Measurements from ENCODE around the gene PDGFC.

PDGFC gene

GRCh38 chr4:156906325-156906724 is 65.3 kb downstream of the PDGFC start:
- no CpG with 5 or more reads among the region's 2 CpGs for WGBS (ENCODE audit: extremely low coverage, insufficient coverage, low lambda C conversion rate)
- Histone ChIP-seq H3K36me3 (ENCODE audit: control insufficient read depth, insufficient read depth, low read length) (no peaks in the 10 kb centered on the region), H2AK5ac (ENCODE audit: low read length) (no peak overlapping the region), H3K56ac (ENCODE audit: low read length) (no peak overlapping the region), H3K4me1 (ENCODE audit: control insufficient read depth, low read depth, low read length) (no peaks in the 10 kb centered on the region), H3K79me1 (ENCODE audit: low read length) (no peaks in the 10 kb centered on the region), H3K4me2 (ENCODE audit: low read length) (no peak overlapping the region), H3K27ac (ENCODE audit: low read depth, low read length) (no peak overlapping the region), H3K9ac (ENCODE audit: low read length) (no peak overlapping the region), H3K27me3 (ENCODE audit: insufficient read depth, low read length, poor library complexity) (no peaks in the 10 kb centered on the region), H4K8ac (ENCODE audit: low read depth, low read length) (no peak overlapping the region), H2BK15ac (replicated peaks; ENCODE audit: low read depth) (no peak overlapping the region), H4K5ac (ENCODE audit: low read length) (no peak overlapping the region), H3K23ac (ENCODE audit: low read length) (no peak overlapping the region), H3K4ac (ENCODE audit: low read depth, low read length) (no peak overlapping the region), H3K18ac (ENCODE audit: low read length) (no peak overlapping the region), H3K4me3 (ENCODE audit: low read length) (no peak overlapping the region), H2BK5ac (ENCODE audit: low read length) (no peak overlapping the region), H3K79me2 (ENCODE audit: control insufficient read depth, insufficient read depth, low read length) (no peaks in the 10 kb centered on the region), H2BK120ac (ENCODE audit: low read depth, low read length) (no peak overlapping the region)
- DNase-seq, result no peak

- H2BK15ac ChIP-seq (replicated peaks; ENCODE audit: low read depth), result no peak overlapping the region
- no peak overlapping the region for H2BK5ac ChIP-seq (ENCODE audit: low read length)
- H3K79me1 ChIP-seq (ENCODE audit: low read length), result no peaks in the 10 kb centered on the region
- no peaks in the 10 kb centered on the region for H3K4me1 ChIP-seq (ENCODE audit: control insufficient read depth, low read depth, low read length)
- H3K27me3 ChIP-seq (ENCODE audit: insufficient read depth, low read length, poor library complexity), result no peaks in the 10 kb centered on the region
- no peak overlapping the region for H3K23ac ChIP-seq (ENCODE audit: low read length)
- WGBS (ENCODE audit: extremely low coverage, insufficient coverage, low lambda C conversion rate), result no CpG with 5 or more reads among the region's 3 CpGs
- H3K36me3 ChIP-seq (ENCODE audit: control insufficient read depth, insufficient read depth, low read length), result no peaks in the 10 kb centered on the region
- no peak overlapping the region for H4K5ac ChIP-seq (ENCODE audit: low read length)
- no peak overlapping the region for H3K4me2 ChIP-seq (ENCODE audit: low read length)
- no peak overlapping the region for H4K8ac ChIP-seq (ENCODE audit: low read depth, low read length)
- H3K9ac ChIP-seq (ENCODE audit: low read length), result no peak overlapping the region
- no peak for DNase-seq
- H2AK5ac ChIP-seq (ENCODE audit: low read length), result no peak overlapping the region
- no peak overlapping the region for H2BK120ac ChIP-seq (ENCODE audit: low read depth, low read length)
- no peak overlapping the region for H3K4ac ChIP-seq (ENCODE audit: low read depth, low read length)
- H3K79me2 ChIP-seq (ENCODE audit: control insufficient read depth, insufficient read depth, low read length), result no peaks in the 10 kb centered on the region
- H3K4me3 ChIP-seq (ENCODE audit: low read length), result no peak overlapping the region
- H3K18ac ChIP-seq (ENCODE audit: low read length), result no peak overlapping the region
- H3K27ac ChIP-seq (ENCODE audit: low read depth, low read length), result no peak overlapping the region
- no peak overlapping the region for H3K56ac ChIP-seq (ENCODE audit: low read length)
Measured at GRCh38 chr4:156901871-156902270, 69.7 kb downstream of the PDGFC start.

DNA sequence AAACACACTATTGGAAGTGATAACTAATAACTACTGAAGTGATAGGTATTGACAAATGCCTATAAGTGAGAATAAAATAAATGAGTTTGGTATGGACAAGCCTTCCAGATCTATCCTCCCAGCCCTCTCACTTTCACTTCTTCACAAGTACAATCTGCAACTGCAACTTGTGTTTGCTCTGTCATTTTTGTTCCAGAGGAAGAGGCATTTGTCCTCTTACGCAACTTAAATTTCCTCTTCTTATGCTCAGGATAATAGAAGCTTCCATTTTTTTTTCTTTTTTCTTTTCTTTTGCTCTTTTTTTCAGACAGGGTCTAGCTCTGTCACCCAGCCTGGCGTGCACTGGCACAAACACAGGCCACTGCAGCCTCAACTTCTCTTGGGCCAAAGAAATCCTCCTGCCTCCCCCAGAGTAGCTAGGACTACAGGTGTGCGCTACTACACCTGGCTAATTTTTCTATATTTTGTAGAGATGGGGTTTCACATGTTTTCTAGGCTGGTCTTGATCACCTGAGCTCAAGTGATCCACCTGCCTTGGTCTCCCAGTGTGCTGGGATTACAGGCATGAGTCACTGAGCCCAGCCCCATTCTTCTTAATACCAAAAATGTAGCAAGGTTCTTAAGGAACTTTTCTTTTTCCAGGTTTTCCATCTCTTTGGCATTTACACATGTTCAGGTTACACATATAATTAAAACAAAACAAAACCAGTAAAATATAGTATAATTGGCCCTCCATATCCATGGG is 73.1 kb downstream of the PDGFC start:
- Histone ChIP-seq H3K23ac (ENCODE audit: low read length) (no peak overlapping the region), H3K27me3 (ENCODE audit: insufficient read depth, low read length, poor library complexity) (no peaks in the 10 kb centered on the region), H3K4ac (ENCODE audit: low read depth, low read length) (no peak overlapping the region), H2AK5ac (ENCODE audit: low read length) (no peak overlapping the region), H3K36me3 (ENCODE audit: control insufficient read depth, insufficient read depth, low read length) (no peaks in the 10 kb centered on the region), H3K4me3 (ENCODE audit: low read length) (no peak overlapping the region), H3K79me2 (ENCODE audit: control insufficient read depth, insufficient read depth, low read length) (no peaks in the 10 kb centered on the region), H3K27ac (ENCODE audit: low read depth, low read length) (no peak overlapping the region), H3K4me2 (ENCODE audit: low read length) (no peak overlapping the region), H4K8ac (ENCODE audit: low read depth, low read length) (no peak overlapping the region), H2BK120ac (ENCODE audit: low read depth, low read length) (no peak overlapping the region), H2BK15ac (replicated peaks; ENCODE audit: low read depth) (no peak overlapping the region), H2BK5ac (ENCODE audit: low read length) (no peak overlapping the region), H4K5ac (ENCODE audit: low read length) (no peak overlapping the region), H3K79me1 (ENCODE audit: low read length) (no peaks in the 10 kb centered on the region), H3K9ac (ENCODE audit: low read length) (no peak overlapping the region), H3K18ac (ENCODE audit: low read length) (no peak overlapping the region), H3K4me1 (ENCODE audit: control insufficient read depth, low read depth, low read length) (no peaks in the 10 kb centered on the region), H3K56ac (ENCODE audit: low read length) (no peak overlapping the region)
- no peak for DNase-seq
- WGBS (ENCODE audit: extremely low coverage, insufficient coverage, low lambda C conversion rate), result no CpG with 5 or more reads among the region's 3 CpGs

GRCh38 chr4:156896527-156896926 is 75.1 kb downstream of the PDGFC start:
- WGBS (ENCODE audit: extremely low coverage, insufficient coverage, low lambda C conversion rate), result no CpG with 5 or more reads among the region's 1 CpG
- Histone ChIP-seq H3K79me2 (ENCODE audit: control insufficient read depth, insufficient read depth, low read length) (no peaks in the 10 kb centered on the region), H3K4ac (ENCODE audit: low read depth, low read length) (no peak overlapping the region), H2BK15ac (replicated peaks; ENCODE audit: low read depth) (no peak overlapping the region), H3K27me3 (ENCODE audit: insufficient read depth, low read length, poor library complexity) (no peaks in the 10 kb centered on the region), H3K56ac (ENCODE audit: low read length) (no peak overlapping the region), H3K36me3 (ENCODE audit: control insufficient read depth, insufficient read depth, low read length) (no peaks in the 10 kb centered on the region), H3K27ac (ENCODE audit: low read depth, low read length) (no peak overlapping the region), H2AK5ac (ENCODE audit: low read length) (no peak overlapping the region), H4K5ac (ENCODE audit: low read length) (no peak overlapping the region), H4K8ac (ENCODE audit: low read depth, low read length) (no peak overlapping the region), H3K9ac (ENCODE audit: low read length) (no peak overlapping the region), H3K4me2 (ENCODE audit: low read length) (no peak overlapping the region), H3K79me1 (ENCODE audit: low read length) (no peaks in the 10 kb centered on the region), H3K4me3 (ENCODE audit: low read length) (no peak overlapping the region), H3K23ac (ENCODE audit: low read length) (no peak overlapping the region), H3K4me1 (ENCODE audit: control insufficient read depth, low read depth, low read length) (no peaks in the 10 kb centered on the region), H2BK120ac (ENCODE audit: low read depth, low read length) (no peak overlapping the region), H2BK5ac (ENCODE audit: low read length) (no peak overlapping the region), H3K18ac (ENCODE audit: low read length) (no peak overlapping the region)
- peak; percentile 16 for DNase-seq

GRCh38 chr4:156894234-156894633 is 77.4 kb downstream of the PDGFC start:
- Histone ChIP-seq H4K5ac (ENCODE audit: low read length) (no peak overlapping the region), H3K9ac (ENCODE audit: low read length) (no peak overlapping the region), H3K79me2 (ENCODE audit: control insufficient read depth, insufficient read depth, low read length) (no peaks in the 10 kb centered on the region), H3K4me1 (ENCODE audit: control insufficient read depth, low read depth, low read length) (no peaks in the 10 kb centered on the region), H2BK120ac (ENCODE audit: low read depth, low read length) (no peak overlapping the region), H2AK5ac (ENCODE audit: low read length) (no peak overlapping the region), H3K27ac (ENCODE audit: low read depth, low read length) (no peak overlapping the region), H3K36me3 (ENCODE audit: control insufficient read depth, insufficient read depth, low read length) (no peaks in the 10 kb centered on the region), H4K8ac (ENCODE audit: low read depth, low read length) (no peak overlapping the region), H3K79me1 (ENCODE audit: low read length) (no peaks in the 10 kb centered on the region), H2BK15ac (replicated peaks; ENCODE audit: low read depth) (no peak overlapping the region), H3K56ac (ENCODE audit: low read length) (no peak overlapping the region), H3K4me2 (ENCODE audit: low read length) (no peak overlapping the region), H3K4me3 (ENCODE audit: low read length) (no peak overlapping the region), H3K23ac (ENCODE audit: low read length) (no peak overlapping the region), H3K27me3 (ENCODE audit: insufficient read depth, low read length, poor library complexity) (no peaks in the 10 kb centered on the region), H3K18ac (ENCODE audit: low read length) (no peak overlapping the region), H2BK5ac (ENCODE audit: low read length) (no peak overlapping the region), H3K4ac (ENCODE audit: low read depth, low read length) (no peak overlapping the region)
- no CpG with 5 or more reads among the region's 1 CpG for WGBS (ENCODE audit: extremely low coverage, insufficient coverage, low lambda C conversion rate)
- no peak for DNase-seq

DNA sequence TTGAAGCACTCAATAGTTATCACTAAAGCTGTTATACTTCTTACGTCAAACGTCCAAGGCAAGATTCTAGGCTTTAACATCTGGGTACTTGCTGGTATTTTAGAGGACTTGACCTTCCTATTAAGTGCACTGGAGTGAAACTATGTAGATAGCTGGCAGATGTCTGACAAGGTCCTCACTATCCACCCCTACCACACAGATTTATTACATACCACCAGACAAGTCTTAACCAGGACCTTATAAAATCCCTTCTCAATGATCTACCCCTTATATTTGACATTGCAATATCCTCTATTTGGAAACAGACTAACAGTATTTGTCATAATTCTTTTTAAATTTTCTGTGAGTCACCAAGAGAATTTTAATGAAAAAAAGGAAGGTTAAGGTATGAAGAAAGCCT is 78.8 kb downstream of the PDGFC start:
- H3K4me3 ChIP-seq (ENCODE audit: low read length), result no peak overlapping the region
- H3K56ac ChIP-seq (ENCODE audit: low read length), result no peak overlapping the region
- no peak overlapping the region for H3K27ac ChIP-seq (ENCODE audit: low read depth, low read length)

More for the DNA sequence above, 78.8 kb downstream of the PDGFC start:
- WGBS (ENCODE audit: extremely low coverage, insufficient coverage, low lambda C conversion rate), result no CpG with 5 or more reads among the region's 2 CpGs
- Histone ChIP-seq H3K4me1 (ENCODE audit: control insufficient read depth, low read depth, low read length) (no peaks in the 10 kb centered on the region), H3K4me2 (ENCODE audit: low read length) (no peak overlapping the region), H3K9ac (ENCODE audit: low read length) (no peak overlapping the region), H3K36me3 (ENCODE audit: control insufficient read depth, insufficient read depth, low read length) (no peaks in the 10 kb centered on the region), H2BK5ac (ENCODE audit: low read length) (no peak overlapping the region), H2BK15ac (replicated peaks; ENCODE audit: low read depth) (no peak overlapping the region), H3K4ac (ENCODE audit: low read depth, low read length) (no peak overlapping the region), H3K23ac (ENCODE audit: low read length) (no peak overlapping the region), H4K5ac (ENCODE audit: low read length) (no peak overlapping the region), H3K27me3 (ENCODE audit: insufficient read depth, low read length, poor library complexity) (no peaks in the 10 kb centered on the region), H2AK5ac (ENCODE audit: low read length) (no peak overlapping the region), H3K79me1 (ENCODE audit: low read length) (no peaks in the 10 kb centered on the region), H3K18ac (ENCODE audit: low read length) (no peak overlapping the region), H4K8ac (ENCODE audit: low read depth, low read length) (no peak overlapping the region), H3K79me2 (ENCODE audit: control insufficient read depth, insufficient read depth, low read length) (no peaks in the 10 kb centered on the region), H2BK120ac (ENCODE audit: low read depth, low read length) (no peak overlapping the region)
- DNase-seq, result no peak
